Lower lobe of right lung (tissue), 2 donors: Measurements from ENCODE around the gene SEPHS2. TPM values are rescaled to one million over a fixed set of nuclear protein-coding genes. Genes with fewer than 3 reads are reported as not detected.
"Not testable (repeated sequence)": the region's sequence is repeated elsewhere in the genome, so short reads cannot be mapped to it uniquely, and the experiment has no call there.

Experiments used
- ATAC-seq, 2 donors: fragments of 200-7000 bp; cut with Tn5 transposase; one replicate each; pipeline ENCODE4 v1.9.1; 2020 to 2022; ENCODE audit warnings: mild to moderate bottlenecking in 2 of 2, moderate library complexity in 2 of 2
- DNase-seq: peaks from one replicate; pipeline ENCODE4 v3.0.0-alpha.2; 2020
- H3K27ac ChIP-seq: fragments of 200-600 bp; one replicate; pipeline ENCODE4 v1.8.0; 2022
- H3K27me3 ChIP-seq: fragments of 200-600 bp; one replicate; pipeline ENCODE4 v1.8.0; 2022; ENCODE audit warnings: low read depth
- H3K36me3 ChIP-seq: fragments of 200-600 bp; one replicate; pipeline ENCODE4 v1.8.0; 2022; ENCODE audit warnings: mild to moderate bottlenecking
- H3K4me1 ChIP-seq: fragments of 200-600 bp; one replicate; pipeline ENCODE4 v1.8.0; 2022
- H3K4me3 ChIP-seq: fragments of 200-600 bp; one replicate; pipeline ENCODE4 v1.8.0; 2022; ENCODE audit warnings: mild to moderate bottlenecking
- H3K9me3 ChIP-seq: fragments of 200-600 bp; one replicate; pipeline ENCODE4 v1.8.0; 2022
- CTCF ChIP-seq: fragments of 200-600 bp; IDR thresholded peaks from one replicate; pipeline ENCODE4 v1.8.0; 2022; ENCODE audit warnings: antibody characterized with exemption, mild to moderate bottlenecking
- intact Hi-C: fragments of 100-400 bp; cut with DNase I; formaldehyde crosslinking; loops from one replicate; pipeline ENCODE4 v1.11.0; 2022
- total RNA-seq: library from RNA; stranded (reverse); fragmentation: NEBNext Ultra II Directional; extraction: Animal tissue kit (Norgen Biotek cat#: 25700); gene quantifications from one replicate; pipeline ENCODE4 v1.2.1, GENCODE V29; 2021
- donor health status: DM: no; HTN: yes; CAD: no; lungs with severe emphysema.

The SEPHS2 gene
- total RNA-seq, 1 donor from 2014 or later: 54.6 TPM

- peaks cover 28% of the 10 kb centered on the region for H3K4me1 ChIP-seq
- H3K36me3 ChIP-seq: peaks cover 18% of the 10 kb centered on the region
- no peaks in the 10 kb centered on the region for H3K9me3 ChIP-seq
- intact Hi-C loops: no loop called here
- H3K27ac ChIP-seq: no peak overlapping the region
- ATAC-seq (peak in 1 of 2 donors; percentile 26), DNase-seq (no peak)
- no peak overlapping the region for H3K4me3 ChIP-seq
- H3K27me3 ChIP-seq: no peaks in the 10 kb centered on the region
- TF ChIP-seq CTCF: no peak
These were observed 43.8 kb downstream of the SEPHS2 start for GRCh38 chr16:30401768-30402425.

- ATAC-seq (no peak), DNase-seq (no peak)
- Histone ChIP-seq H3K27ac (peak overlapping the region; percentile 80), H3K4me1 (peaks cover 39% of the 10 kb centered on the region), H3K9me3 (no peaks in the 10 kb centered on the region), H3K36me3 (peaks cover 18% of the 10 kb centered on the region), H3K27me3 (no peaks in the 10 kb centered on the region), H3K4me3 (peak overlapping the region; percentile 78)
- intact Hi-C loops: no loop called here
- no peak for TF ChIP-seq CTCF
These were observed 46.1 kb downstream of the SEPHS2 start for GRCh38 chr16:30399435-30400186.

GRCh38 chr16:30398661-30399434 lies 46.8 kb downstream of the SEPHS2 start:
- no peak for ATAC-seq
- Histone ChIP-seq H3K4me3 (no peak overlapping the region), H3K4me1 (peaks cover 47% of the 10 kb centered on the region), H3K27ac (peak overlapping the region; percentile 80), H3K36me3 (peaks cover 18% of the 10 kb centered on the region), H3K9me3 (no peaks in the 10 kb centered on the region), H3K27me3 (no peaks in the 10 kb centered on the region)
- DNase-seq: no peak
- TF ChIP-seq CTCF: no peak
- intact Hi-C loops: no loop called here

- Histone ChIP-seq H3K36me3 (peaks cover 18% of the 10 kb centered on the region), H3K9me3 (no peaks in the 10 kb centered on the region), H3K4me1 (peaks cover 48% of the 10 kb centered on the region), H3K27ac (no peak overlapping the region), H3K4me3 (no peak overlapping the region), H3K27me3 (no peaks in the 10 kb centered on the region)
- TF ChIP-seq CTCF: no peak
- ATAC-seq: no peak
- intact Hi-C loops: no loop called here
- DNase-seq: no peak
These were observed 47.7 kb downstream of the SEPHS2 start for GRCh38 chr16:30397776-30398660.

- ATAC-seq: no peak
- H3K4me1 ChIP-seq: peaks cover 48% of the 10 kb centered on the region
- no peak for TF ChIP-seq CTCF
- H3K9me3 ChIP-seq: no peaks in the 10 kb centered on the region
- H3K27ac ChIP-seq: no peak overlapping the region
- no peak overlapping the region for H3K4me3 ChIP-seq
- intact Hi-C loops: no loop called here
- peaks cover 18% of the 10 kb centered on the region for H3K36me3 ChIP-seq
- DNase-seq: no peak
- no peaks in the 10 kb centered on the region for H3K27me3 ChIP-seq
These were observed 48.6 kb downstream of the SEPHS2 start for GRCh38 chr16:30397056-30397455.

- H3K27me3 ChIP-seq, DNase-seq, H3K27ac ChIP-seq, ATAC-seq, H3K9me3 ChIP-seq, intact Hi-C loops, H3K4me3 ChIP-seq: not testable (repeated sequence)
- peaks cover 18% of the 10 kb centered on the region for H3K36me3 ChIP-seq
- peaks cover 48% of the 10 kb centered on the region for H3K4me1 ChIP-seq
These were observed 49.0 kb downstream of the SEPHS2 start for GRCh38 chr16:30396627-30397026.
